GM21526 (cell line): Measurements from ENCODE around the gene AGAP3.

Experiments used
- ATAC-seq: cut with Tn5 transposase; IDR thresholded peaks from one replicate; pipeline ENCODE4 v1.9.1; 2021; ENCODE audit warnings: moderate library complexity; ENCODE audit not compliant: unreplicated experiment, low FRiP score

Gene AGAP3

GRCh38 chr7:151057989-151058780 lies 28.1 kb upstream of the AGAP3 start:
- peak; percentile 87 for ATAC-seq

DNA sequence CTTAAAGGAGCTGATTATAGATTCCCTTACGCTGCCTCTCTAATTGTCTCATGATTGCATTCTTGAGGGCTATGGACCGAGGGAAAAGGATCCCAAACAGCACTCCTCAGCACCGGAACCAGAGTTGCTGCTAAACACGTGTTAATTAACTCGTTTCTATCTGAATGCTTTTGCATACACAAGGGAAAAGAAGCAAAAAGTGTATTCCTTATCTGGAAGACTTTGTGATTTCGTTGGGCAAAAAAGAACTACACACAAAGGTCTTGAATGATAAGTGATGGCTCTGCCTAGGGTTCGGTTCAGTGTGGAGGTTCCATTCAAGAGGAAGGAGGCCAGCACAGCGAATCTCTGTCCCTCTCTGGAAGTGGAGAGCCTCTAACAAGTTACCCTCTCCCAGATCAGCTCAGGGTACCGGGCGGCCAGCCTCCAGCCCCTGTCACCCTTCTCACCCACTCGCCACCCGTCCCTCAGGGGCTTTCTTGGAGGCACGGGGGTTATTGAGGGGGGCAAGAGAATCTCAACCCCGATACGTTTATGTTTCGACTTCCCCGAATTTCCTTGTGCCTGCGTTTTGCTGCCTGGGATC lies 27.4 kb upstream of the AGAP3 start:
- no peak for ATAC-seq

DNA sequence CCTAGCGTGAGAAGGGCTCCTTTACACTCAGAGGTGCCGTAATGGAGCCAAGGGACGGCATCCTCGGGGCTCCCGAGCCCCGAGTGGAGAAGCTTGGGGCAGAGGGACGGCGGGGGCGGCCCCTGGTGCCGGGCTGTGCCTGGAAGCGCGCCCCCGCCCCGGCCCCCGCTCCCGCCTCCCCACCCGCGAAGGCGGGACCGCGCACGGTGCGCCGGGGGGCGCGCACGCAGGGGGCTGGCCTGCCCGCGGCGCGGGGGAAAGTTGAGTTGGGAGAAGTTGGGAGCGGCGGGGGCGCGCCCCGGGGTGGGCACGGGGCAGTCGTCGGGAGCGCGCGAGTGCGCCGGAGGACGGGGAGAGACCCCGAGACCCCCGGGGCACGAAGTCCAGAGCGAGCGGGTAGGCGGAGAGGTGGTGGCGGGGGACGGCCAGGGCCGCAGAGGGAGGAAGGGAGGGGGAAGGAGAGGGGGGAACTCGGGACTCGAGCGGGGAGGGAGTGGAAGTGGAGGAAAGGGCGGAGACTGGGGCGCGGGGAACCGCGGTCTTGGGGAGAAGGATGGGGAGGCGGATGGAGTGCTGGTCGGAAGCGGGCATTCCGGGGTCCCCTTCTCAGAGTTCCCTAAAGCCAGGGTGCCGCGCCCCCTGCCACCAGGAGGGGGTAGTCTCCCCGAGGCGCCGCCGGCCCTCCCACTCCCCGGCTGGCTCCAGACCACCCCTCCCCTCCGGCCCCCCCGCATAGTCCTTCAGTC lies 26.7 kb upstream of the AGAP3 start, which contains the start of gene SLC4A2:
Gene SLC4A2, plus strand, starts transcription at position 223 of the 746 bp plus-strand sequence. CDS start 2,399 bp downstream, outside the sequence.
- ATAC-seq = peak; percentile 29

DNA sequence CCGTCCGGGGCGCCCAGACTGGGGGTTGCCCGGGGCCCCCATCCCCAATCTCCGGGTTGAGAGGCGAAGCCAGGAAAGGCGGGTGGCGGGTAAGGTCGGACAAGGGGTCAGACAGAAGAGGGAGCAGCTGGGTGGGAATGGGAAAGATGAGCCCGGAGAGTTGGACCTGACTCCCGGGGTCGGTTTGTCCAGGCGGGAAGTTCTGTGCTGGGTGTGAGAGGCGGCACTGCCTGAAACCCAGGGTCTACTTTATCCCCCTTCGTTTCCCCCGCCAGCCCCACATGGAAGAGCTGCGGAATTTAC lies 26.2 kb upstream of the AGAP3 start:
- no peak for ATAC-seq

GRCh38 chr7:151060416-151061212 lies 25.7 kb upstream of the AGAP3 start:
- ATAC-seq = no peak

- no peak for ATAC-seq
These were observed 24.8 kb upstream of the AGAP3 start for GRCh38 chr7:151061213-151062110.

- no peak for ATAC-seq
These were observed 24.2 kb upstream of the AGAP3 start for GRCh38 chr7:151062111-151062398.

- no peak for ATAC-seq
These were observed 23.7 kb upstream of the AGAP3 start for GRCh38 chr7:151062399-151063211.

GRCh38 chr7:151063212-151063561 lies 23.1 kb upstream of the AGAP3 start:
- no peak for ATAC-seq

- no peak for ATAC-seq
These were observed 21.8 kb upstream of the AGAP3 start for GRCh38 chr7:151064454-151064853.

- no peak for ATAC-seq
These were observed 21.3 kb upstream of the AGAP3 start for GRCh38 chr7:151064993-151065392.

- ATAC-seq = no peak
These were observed 20.8 kb upstream of the AGAP3 start for GRCh38 chr7:151065516-151065915.

DNA sequence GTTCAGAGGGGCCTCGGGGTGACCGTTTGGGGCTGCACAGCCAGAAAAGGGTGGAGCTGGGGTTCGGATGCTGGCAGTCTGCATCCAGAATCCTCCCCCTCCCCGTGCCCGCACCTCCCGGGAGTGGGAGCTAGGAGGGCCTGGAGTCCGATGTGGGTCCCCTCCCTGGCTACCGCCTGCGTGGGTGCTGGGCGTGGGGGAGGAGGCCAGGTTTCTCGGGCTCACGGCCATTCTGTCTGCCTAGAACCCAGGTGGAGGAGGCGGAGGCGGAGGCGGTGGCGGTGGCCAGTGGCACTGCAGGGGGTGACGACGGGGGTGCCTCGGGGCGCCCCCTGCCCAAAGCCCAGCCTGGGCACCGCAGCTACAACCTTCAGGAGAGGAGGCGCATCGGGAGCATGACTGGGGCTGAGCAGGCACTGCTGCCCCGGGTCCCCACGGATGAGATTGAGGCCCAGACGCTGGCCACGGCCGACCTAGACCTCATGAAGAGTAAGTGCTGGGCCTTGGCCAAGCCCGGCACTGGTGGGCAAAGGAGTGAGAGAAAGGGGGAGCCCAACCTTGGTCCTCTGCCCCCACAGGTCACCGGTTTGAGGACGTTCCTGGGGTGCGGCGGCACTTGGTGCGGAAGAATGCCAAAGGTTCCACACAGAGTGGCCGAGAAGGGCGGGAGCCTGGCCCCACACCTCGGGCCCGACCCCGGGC lies 19.9 kb upstream of the AGAP3 start:
- ATAC-seq = no peak

DNA sequence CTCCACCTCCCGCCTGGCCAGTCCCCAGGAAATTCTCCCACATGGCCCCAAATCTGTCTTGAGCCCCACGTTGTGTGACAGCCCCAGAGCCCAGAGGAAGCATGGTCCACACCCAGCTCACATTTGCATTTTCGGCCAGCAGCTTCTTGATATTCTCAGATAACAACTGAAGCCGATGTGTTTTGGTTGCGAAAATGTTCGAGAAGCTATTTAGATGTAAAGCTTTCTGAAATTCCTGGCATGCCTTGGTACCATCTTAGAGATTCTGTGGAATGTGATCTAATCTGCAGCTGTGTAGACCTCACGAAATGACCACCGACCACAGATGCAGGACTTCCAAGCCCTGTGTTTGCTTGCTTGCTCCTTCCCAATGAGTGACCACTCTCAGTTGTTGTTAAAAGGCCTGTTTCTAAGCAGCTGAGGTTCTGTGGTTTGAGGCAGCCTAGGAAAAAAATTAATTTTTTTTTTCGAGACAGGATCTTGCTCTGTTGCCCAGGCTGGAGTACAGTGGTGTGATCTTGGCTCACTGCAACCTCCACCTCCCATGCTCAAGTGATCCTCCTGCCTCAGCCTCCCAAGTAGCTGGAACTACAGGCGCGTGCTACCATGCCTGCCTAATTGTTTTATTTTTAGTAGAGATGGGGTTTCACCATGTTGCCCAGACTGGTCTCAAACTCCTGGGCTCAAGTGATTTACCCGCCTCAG lies 18.1 kb upstream of the AGAP3 start:
- no peak for ATAC-seq

GRCh38 chr7:151069841-151070573 lies 16.3 kb upstream of the AGAP3 start:
- ATAC-seq = no peak

GRCh38 chr7:151070574-151070960 lies 15.7 kb upstream of the AGAP3 start:
- no peak for ATAC-seq

- ATAC-seq = no peak
These were observed 15.0 kb upstream of the AGAP3 start for GRCh38 chr7:151071032-151071866.
